Heart left ventricle (tissue), 13 donors: Measurements from ENCODE around the gene DDOST.

Experiments
- POLR2A ChIP-seq, 2 donors: fragments of 450-650 bp; IDR thresholded peaks; one replicate each; pipeline ENCODE4 v1.6.1; 2017; ENCODE audit warnings: antibody characterized with exemption in 2 of 2, mild to moderate bottlenecking in 2 of 2, moderate library complexity in 2 of 2
- TF ChIP-seq, protein P1 (sequence below), 12 donors: fragments of 200-600 bp; sonication (generic) in 4 of 12; IDR thresholded peaks; one replicate each; pipeline versions ENCODE4 v1.5.0 to v1.8.0; 2018 to 2022; ENCODE audit warnings: antibody characterized with exemption in 12 of 12, mild to moderate bottlenecking in 5 of 12
- donor health status: ischemic (EF 13 %, LVEDD 7.1; RV severe dilation, severe dysfunction).
- donor health status: DM: no; HTN: yes; CAD: no.
- donor health status: DM: no; HTN: no; CAD: no.
- donor health status: ischemic (EF 25% LVEDD 6.9; RV normal size, moderate dysfunction).
- donor health status: ischemic (EF 25% LVEDD 5.7; RV mildly dilated, moderate dysfunction).
- donor health status: ischemic (EF 35%, LVEDD 5.7; RV mildly dilated, moderate dysfunction).
- donor health status: nonischemic (EF 11% LVEDD 7.7; RV severe dilation, severe dysfunction).
- donor health status: DM: yes; HTN: yes; CAD: no.
- donor health status: PGD.
- donor health status: ischemic (EF 29% LVEDD 5.4; RV normal size, mild dysfunction).
- donor health status: nonischemic (EF 23%, LVEDD 6.1; RV moderate dilation, normal function).

- no peak for TF ChIP-seq POLR2A (IDR thresholded peaks at IDR 0.05)
- TF ChIP-seq, protein P1, sequence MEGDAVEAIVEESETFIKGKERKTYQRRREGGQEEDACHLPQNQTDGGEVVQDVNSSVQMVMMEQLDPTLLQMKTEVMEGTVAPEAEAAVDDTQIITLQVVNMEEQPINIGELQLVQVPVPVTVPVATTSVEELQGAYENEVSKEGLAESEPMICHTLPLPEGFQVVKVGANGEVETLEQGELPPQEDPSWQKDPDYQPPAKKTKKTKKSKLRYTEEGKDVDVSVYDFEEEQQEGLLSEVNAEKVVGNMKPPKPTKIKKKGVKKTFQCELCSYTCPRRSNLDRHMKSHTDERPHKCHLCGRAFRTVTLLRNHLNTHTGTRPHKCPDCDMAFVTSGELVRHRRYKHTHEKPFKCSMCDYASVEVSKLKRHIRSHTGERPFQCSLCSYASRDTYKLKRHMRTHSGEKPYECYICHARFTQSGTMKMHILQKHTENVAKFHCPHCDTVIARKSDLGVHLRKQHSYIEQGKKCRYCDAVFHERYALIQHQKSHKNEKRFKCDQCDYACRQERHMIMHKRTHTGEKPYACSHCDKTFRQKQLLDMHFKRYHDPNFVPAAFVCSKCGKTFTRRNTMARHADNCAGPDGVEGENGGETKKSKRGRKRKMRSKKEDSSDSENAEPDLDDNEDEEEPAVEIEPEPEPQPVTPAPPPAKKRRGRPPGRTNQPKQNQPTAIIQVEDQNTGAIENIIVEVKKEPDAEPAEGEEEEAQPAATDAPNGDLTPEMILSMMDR (IDR thresholded peaks at IDR 0.05) = no peak
These were observed 37.2 kb upstream of the DDOST start for GRCh38 chr1:20698195-20698910.
